Measurements from ENCODE around the gene ZNF277.

The ZNF277 gene

DNA sequence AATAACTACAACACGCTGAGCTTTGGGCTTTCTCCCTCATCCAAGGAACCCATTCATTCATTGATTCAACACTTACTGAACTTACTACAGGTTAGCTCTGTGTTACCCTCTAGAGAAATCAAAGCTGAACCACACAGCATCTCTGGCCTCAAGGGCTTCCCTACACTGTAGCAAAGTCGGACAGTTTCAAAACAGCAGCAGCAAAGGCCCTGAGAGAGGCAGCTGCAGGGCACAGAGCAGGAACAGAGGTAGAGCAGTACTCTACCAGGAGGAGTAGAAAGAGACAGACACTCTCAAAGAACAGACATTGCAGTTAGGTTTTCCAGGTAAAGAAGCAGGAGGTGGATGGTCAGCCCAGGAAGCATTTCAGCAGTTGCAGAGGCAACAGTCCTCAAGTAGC is 16.4 kb upstream of the ZNF277 start:
- no peak for TF ChIP-seq JUND (IDR thresholded peaks at IDR 0.05; ENCODE audit: low read depth)
- DNase-seq (ENCODE audit: low read depth in 1 of 2, low spot score in 1 of 2): no peak
- in situ Hi-C loops (cut with HindIII; ENCODE audit: low pct_unique_long_range_greater_than_20kb, low sequenced_read_pairs): no loop called here

DNA sequence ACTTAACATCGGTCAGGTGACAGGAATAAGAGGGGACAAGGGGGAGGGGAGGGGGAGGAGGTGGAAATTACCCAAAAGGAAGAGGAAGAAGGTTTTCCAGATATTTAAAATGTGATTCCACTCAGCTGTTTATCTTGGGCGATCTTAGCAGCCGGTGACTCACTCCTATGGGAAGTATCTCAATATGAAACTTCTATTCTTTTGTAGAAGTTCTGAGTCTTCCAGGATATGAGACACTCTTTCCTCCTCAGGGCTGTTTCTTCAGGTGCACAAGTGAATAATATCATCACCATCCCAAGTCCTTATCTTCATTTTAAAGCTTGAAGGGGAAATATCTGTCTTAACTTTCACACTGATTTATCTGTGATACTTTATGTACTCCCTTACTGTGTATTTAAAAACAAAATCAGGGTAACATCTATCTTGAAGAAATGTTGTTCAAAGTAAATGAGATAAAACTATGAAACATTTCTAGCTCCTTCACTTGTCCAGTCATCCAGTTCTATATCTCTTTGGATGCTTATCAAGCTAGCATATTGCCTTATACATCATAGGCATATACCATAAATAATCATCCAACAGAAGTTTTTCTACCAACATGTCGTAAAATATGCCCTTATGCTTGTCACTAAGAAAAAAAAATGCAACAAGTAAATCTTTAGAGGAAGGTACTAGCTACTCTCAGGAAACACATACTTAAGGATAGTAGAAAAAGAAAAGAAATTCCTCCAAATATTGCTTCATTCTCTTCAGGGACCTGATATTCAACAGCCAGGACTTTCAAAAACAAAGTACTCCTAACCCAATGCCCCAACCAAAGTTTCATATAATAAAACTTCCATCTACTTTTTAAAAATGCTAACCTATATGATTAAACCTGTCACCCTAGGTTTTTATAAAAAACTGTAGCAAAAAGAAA is 14.0 kb upstream of the ZNF277 start:
- in situ Hi-C loops (cut with HindIII; ENCODE audit: low pct_unique_long_range_greater_than_20kb, low sequenced_read_pairs): no loop called here
- TF ChIP-seq JUND (IDR thresholded peaks at IDR 0.05; ENCODE audit: low read depth): no peak
- DNase-seq (ENCODE audit: low read depth in 1 of 2, low spot score in 1 of 2): no peak

DNA sequence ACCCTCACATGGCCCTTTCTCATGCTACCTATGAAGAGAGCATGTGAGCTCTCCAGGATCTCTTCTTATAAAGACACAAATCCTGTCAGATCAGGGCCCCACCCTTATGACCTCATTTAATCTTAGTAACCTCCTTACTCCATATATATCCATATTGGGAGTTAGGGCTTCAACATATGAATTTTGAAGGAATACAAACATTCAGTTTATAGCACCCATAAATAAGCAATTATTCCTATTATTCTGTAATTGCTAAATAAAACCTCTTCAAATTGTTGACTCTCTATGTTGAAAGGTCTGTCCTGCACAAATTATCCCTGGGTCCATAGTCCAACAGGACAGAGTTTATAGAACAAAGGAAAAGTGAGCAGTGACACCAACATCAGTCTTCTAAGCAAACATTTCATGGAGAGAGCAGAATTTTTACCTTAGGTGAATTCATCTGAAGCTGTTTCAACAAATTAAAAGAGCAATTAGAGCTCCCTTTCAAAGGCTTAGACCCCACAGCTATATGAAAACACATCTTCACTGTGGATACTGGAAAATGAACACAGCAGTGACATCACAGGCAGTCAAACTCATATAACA is 12.5 kb upstream of the ZNF277 start:
- no peak for DNase-seq (ENCODE audit: low read depth in 1 of 2, low spot score in 1 of 2)
- in situ Hi-C loops (cut with HindIII; ENCODE audit: low pct_unique_long_range_greater_than_20kb, low sequenced_read_pairs): no loop called here
- TF ChIP-seq JUND (IDR thresholded peaks at IDR 0.05; ENCODE audit: low read depth): no peak

DNA sequence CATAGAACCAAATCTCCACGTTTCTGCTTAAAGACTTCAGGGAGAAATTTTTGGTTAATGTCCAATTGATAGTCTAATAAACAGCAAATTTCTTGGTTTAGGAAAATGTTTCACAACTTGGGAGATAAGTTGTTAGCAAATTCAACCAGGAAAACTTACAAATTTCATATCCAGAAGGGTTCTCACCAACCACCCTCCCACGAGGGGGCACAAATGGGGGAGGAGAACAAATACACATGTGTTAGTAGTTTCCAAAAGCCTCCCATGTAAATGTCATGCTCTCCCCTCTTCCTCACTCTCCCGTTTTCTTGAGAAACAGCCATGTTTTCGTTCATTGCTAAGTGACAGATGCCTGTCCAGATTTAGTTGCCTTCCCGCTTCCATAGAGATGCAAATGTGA is 10.8 kb upstream of the ZNF277 start:
- DNase-seq (ENCODE audit: low read depth in 1 of 2, low spot score in 1 of 2): no peak
- TF ChIP-seq JUND (IDR thresholded peaks at IDR 0.05; ENCODE audit: low read depth): no peak
- in situ Hi-C loops (cut with HindIII; ENCODE audit: low pct_unique_long_range_greater_than_20kb, low sequenced_read_pairs): no loop called here

GRCh38 chr7:112197322-112197721 is 9.2 kb upstream of the ZNF277 start:
- in situ Hi-C loops (cut with HindIII; ENCODE audit: low pct_unique_long_range_greater_than_20kb, low sequenced_read_pairs): no loop called here
- DNase-seq (ENCODE audit: low read depth in 1 of 2, low spot score in 1 of 2): no peak
- no peak for TF ChIP-seq JUND (IDR thresholded peaks at IDR 0.05; ENCODE audit: low read depth)

GRCh38 chr7:112199035-112199655 is 7.3 kb upstream of the ZNF277 start:
- in situ Hi-C loops (cut with HindIII; ENCODE audit: low pct_unique_long_range_greater_than_20kb, low sequenced_read_pairs): no loop called here
- TF ChIP-seq JUND (IDR thresholded peaks at IDR 0.05; ENCODE audit: low read depth): no peak
- DNase-seq (ENCODE audit: low read depth in 1 of 2, low spot score in 1 of 2): no peak

DNA sequence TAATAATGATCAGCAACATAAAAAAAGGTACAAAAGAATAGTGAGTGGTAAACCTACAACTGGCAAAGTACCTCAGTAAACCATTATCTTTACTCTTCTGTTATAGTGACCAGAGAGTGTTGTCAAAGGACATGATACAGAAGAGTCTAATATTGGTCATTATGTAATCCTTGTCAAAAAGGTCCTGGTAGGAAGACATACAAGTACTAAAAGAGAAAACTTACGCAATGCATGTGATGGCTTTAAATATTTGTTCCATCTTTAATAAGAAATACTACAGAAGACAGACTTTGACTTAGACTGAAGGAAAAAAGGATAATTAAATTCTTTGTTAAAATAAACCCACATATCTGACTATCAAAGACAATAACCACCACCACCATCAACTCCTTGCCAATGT is 6.8 kb upstream of the ZNF277 start:
- in situ Hi-C loops (cut with HindIII; ENCODE audit: low pct_unique_long_range_greater_than_20kb, low sequenced_read_pairs): no loop called here
- TF ChIP-seq JUND (IDR thresholded peaks at IDR 0.05; ENCODE audit: low read depth): no peak
- DNase-seq (ENCODE audit: low read depth in 1 of 2, low spot score in 1 of 2): no peak

GRCh38 chr7:112201411-112201810 is 5.1 kb upstream of the ZNF277 start:
- in situ Hi-C loops (cut with HindIII; ENCODE audit: low pct_unique_long_range_greater_than_20kb, low sequenced_read_pairs): no loop called here

DNA sequence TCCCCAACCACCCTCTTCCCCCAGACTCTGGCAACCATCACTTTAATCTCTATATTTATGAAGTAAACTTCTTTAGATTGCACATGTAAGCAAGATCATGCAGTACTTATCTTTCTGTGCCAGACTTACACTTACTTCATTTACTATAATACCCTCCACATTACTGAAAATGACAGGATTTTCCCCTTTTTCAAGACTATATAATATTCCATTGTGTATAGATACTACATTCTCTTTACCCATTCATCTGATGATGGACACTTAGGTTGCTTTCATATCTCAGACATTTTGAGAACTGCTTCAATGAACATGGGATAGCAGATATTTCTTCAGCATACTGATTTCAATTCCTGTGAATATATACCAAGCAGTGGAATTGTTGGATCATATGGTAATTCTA is 4.7 kb upstream of the ZNF277 start:
- TF ChIP-seq JUND (IDR thresholded peaks at IDR 0.05; ENCODE audit: low read depth): no peak
- DNase-seq (ENCODE audit: low read depth in 1 of 2, low spot score in 1 of 2): no peak
- in situ Hi-C loops (cut with HindIII; ENCODE audit: low pct_unique_long_range_greater_than_20kb, low sequenced_read_pairs): no loop called here

More at GRCh38 chr7:112201411-112201810, 5.1 kb upstream of the ZNF277 start:
- TF ChIP-seq JUND (IDR thresholded peaks at IDR 0.05; ENCODE audit: low read depth): no peak
- DNase-seq (ENCODE audit: low read depth in 1 of 2, low spot score in 1 of 2): no peak

- no peak for DNase-seq (ENCODE audit: low read depth in 1 of 2, low spot score in 1 of 2)
- in situ Hi-C loops (cut with HindIII; ENCODE audit: low pct_unique_long_range_greater_than_20kb, low sequenced_read_pairs): no loop called here
- no peak for TF ChIP-seq JUND (IDR thresholded peaks at IDR 0.05; ENCODE audit: low read depth)
These were observed 3.7 kb upstream of the ZNF277 start for GRCh38 chr7:112202816-112203215.

DNA sequence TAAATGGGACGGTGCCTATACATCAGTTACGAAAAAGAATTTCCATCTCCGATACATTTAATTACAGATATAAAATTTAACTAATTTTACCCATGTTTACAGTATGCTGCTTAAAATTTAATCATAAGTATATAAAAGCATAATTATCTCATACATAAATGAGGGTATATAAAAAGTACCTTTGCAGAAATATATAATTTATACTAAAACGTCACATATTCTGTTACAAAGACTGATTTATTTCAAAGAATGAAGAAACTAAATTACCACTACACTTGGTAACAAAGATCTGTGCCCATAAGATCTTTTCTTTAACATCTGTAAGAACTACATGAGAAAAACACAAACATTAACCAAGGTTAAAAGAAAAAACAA is 3.1 kb upstream of the ZNF277 start:
- TF ChIP-seq JUND (IDR thresholded peaks at IDR 0.05; ENCODE audit: low read depth): no peak
- in situ Hi-C loops (cut with HindIII; ENCODE audit: low pct_unique_long_range_greater_than_20kb, low sequenced_read_pairs): no loop called here

DNA sequence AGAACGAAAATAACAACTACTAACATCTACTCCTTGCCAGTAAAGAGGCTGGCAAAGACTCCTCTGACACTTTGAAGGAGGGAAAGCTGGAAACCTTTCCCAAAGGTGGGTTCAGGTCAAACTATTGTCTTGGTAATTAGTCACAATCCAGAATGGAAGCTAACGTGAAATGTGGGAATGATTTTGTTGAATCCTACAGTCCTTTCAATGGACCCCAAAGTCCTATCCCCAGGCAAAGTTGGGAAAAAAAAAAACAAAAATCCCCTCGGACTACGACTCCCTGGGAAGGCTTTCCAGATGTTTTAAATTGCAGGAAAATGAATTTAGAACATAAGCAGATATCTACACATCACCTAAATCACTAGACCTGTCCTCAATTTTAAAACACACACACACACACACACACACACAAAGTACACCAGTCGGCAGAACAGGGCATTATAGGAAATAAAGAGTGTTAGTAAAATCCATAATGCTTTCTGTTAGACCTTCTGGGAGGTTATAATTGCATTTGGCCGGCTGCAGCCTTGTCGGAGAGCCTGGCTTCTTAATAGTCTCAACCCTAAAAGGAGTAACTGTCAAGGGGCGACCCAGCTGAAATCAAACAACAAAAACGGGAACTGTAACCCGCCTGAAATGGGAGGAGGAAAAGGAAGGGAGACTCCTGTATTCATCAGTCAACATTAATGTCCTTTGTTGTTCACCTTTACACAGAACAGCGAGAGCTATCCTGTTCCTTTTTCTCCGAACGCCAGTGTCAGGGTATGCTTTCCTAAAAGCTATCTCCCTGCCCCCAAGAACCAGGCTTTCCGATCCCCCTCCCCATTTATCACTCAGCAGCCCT is 1.8 kb upstream of the ZNF277 start:
- no peak for DNase-seq (ENCODE audit: low read depth in 1 of 2, low spot score in 1 of 2)
- TF ChIP-seq JUND (IDR thresholded peaks at IDR 0.05; ENCODE audit: low read depth): no peak
- in situ Hi-C loops (cut with HindIII; ENCODE audit: low pct_unique_long_range_greater_than_20kb, low sequenced_read_pairs): no loop called here

More for the DNA sequence above, 3.1 kb upstream of the ZNF277 start:
- DNase-seq (ENCODE audit: low read depth in 1 of 2, low spot score in 1 of 2): no peak

All from T47D (cell line).